Kidney epithelial cell (primary cell): ENCODE data around the gene MRPL12. TPM values are rescaled to one million over a fixed set of nuclear protein-coding genes. Genes with fewer than 3 reads are reported as not detected.

Experiments used
- DNase-seq: peaks from one replicate; pipeline ENCODE4 v3.0.0-alpha.2; 2010; ENCODE audit warnings: low read depth
- H3K27me3 ChIP-seq: 2 replicates; pipeline ENCODE4 v1.6.0; 2011; ENCODE audit warnings: low read length; ENCODE audit not compliant: control insufficient read depth, insufficient read depth
- H3K36me3 ChIP-seq: 2 replicates; pipeline ENCODE4 v1.5.1; 2011; ENCODE audit warnings: low read length; ENCODE audit not compliant: control insufficient read depth, insufficient read depth
- H3K4me3 ChIP-seq: 2 replicates; pipeline ENCODE4 v1.5.1; 2011; ENCODE audit warnings: low read depth, mild to moderate bottlenecking, control low read depth, low read length
- total RNA-seq: library from RNA; depleted of rRNA; stranded (reverse); fragments of >200 nt; gene quantifications from 2 replicates; pipeline ENCODE4 v1.2.3, GENCODE V29; 2015
- TF ChIP-seq, protein P1 (sequence below): IDR thresholded peaks from 2 replicates; pipeline ENCODE4 v1.5.1; 2011; ENCODE audit warnings: mild to moderate bottlenecking, moderate library complexity, low read length, control low read depth, inconsistent platforms; ENCODE audit not compliant: insufficient read depth, poor library complexity, severe bottlenecking

The MRPL12 gene
- total RNA-seq, 1 donor from 2014 or later = 70.5 TPM

- no peak for DNase-seq
- Histone ChIP-seq H3K36me3 (peaks cover 1% of the 10 kb centered on the region), H3K27me3 (no peaks in the 10 kb centered on the region), H3K4me3 (no peak overlapping the region)
- TF ChIP-seq, protein P1, sequence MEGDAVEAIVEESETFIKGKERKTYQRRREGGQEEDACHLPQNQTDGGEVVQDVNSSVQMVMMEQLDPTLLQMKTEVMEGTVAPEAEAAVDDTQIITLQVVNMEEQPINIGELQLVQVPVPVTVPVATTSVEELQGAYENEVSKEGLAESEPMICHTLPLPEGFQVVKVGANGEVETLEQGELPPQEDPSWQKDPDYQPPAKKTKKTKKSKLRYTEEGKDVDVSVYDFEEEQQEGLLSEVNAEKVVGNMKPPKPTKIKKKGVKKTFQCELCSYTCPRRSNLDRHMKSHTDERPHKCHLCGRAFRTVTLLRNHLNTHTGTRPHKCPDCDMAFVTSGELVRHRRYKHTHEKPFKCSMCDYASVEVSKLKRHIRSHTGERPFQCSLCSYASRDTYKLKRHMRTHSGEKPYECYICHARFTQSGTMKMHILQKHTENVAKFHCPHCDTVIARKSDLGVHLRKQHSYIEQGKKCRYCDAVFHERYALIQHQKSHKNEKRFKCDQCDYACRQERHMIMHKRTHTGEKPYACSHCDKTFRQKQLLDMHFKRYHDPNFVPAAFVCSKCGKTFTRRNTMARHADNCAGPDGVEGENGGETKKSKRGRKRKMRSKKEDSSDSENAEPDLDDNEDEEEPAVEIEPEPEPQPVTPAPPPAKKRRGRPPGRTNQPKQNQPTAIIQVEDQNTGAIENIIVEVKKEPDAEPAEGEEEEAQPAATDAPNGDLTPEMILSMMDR = no peak
Measured at GRCh38 chr17:81719410-81720266, 16.5 kb downstream of the MRPL12 start.

GRCh38 chr17:81720267-81721071, 17.3 kb downstream of the MRPL12 start:
- peaks cover 1% of the 10 kb centered on the region for H3K36me3 ChIP-seq
- no peak overlapping the region for H3K4me3 ChIP-seq
- TF ChIP-seq, protein P1 = no peak
- H3K27me3 ChIP-seq = no peaks in the 10 kb centered on the region
- no peak for DNase-seq

DNA sequence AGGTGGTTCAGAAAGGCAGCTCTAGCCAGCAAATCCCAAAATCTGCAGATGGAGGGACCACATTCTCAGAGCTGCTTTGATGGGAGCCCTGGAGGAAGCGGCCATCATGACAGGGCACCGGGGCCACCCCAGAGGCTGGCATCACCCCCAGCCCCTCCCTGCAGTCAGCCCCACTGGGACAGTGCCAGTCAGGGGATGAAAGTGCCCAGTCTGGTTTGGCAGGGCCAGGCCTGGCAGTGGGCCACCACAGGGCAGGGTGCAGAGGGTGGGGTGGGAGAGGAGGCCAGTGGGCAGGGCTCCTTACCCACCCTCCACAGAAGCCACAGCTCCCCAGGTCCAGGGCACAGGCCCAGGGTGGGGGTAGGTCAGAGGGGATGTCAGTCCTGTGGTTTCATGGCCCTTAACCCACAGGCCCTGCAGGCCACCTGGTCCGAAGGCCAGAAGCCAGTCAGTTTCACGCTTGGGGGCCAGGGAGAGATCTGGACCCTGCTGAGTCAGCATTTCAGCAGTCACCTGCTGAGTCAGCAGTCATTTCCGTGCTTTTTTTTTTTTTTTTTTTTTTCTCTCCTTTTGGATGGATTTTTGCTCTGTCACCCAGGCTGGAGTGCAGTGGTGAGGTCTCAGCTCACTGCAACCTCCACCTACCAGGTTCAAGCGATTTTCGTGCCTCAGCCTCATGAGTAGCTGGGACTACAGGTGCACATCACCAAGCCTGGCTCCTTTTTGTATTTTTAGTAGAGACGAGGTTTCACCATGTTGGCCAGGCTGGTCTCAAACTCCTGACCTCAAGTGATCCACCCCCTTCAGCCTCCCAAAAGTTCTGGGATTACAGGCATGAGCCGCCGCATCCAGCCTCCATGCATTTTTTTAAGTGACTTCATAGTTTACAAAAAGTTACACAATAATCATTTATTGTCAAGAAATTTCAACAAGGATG, 19.3 kb downstream of the MRPL12 start:
- no peak for DNase-seq

GRCh38 chr17:81723651-81724209, 20.6 kb downstream of the MRPL12 start:
- H3K36me3 ChIP-seq = no peaks in the 10 kb centered on the region
- no peaks in the 10 kb centered on the region for H3K27me3 ChIP-seq
- H3K4me3 ChIP-seq = no peak overlapping the region
- no peak for DNase-seq
- TF ChIP-seq, protein P1 = no peak

More for the DNA sequence above, 19.3 kb downstream of the MRPL12 start:
- H3K4me3 ChIP-seq = no peak overlapping the region
- no peaks in the 10 kb centered on the region for H3K27me3 ChIP-seq
- H3K36me3 ChIP-seq = no peaks in the 10 kb centered on the region
- TF ChIP-seq, protein P1 = no peak

DNA sequence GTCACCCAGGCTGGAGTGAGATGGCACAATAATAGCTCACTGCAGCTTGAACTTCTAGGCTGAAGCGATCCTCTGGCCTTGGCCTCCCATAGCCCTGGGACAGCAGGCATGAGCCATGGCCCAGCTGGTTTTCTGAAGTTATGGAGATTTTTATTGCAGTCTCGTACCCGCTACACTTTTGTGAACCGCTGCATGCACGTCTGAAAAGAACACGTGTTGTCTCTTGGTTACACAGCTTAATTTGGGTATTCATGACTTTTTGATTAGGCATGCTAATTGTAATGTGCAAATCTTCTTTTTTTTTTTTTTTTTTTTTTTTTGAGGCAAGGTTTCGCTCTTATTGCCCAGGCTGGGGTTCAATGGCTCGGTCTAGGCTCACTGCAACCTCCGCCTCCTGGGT, 22.3 kb downstream of the MRPL12 start:
- Histone ChIP-seq H3K27me3 (peaks cover 3% of the 10 kb centered on the region), H3K36me3 (no peaks in the 10 kb centered on the region), H3K4me3 (no peak overlapping the region)
- DNase-seq = no peak
- TF ChIP-seq, protein P1 = no peak
